HG03342 (cell line): ENCODE results near the gene CDC16.
"Not testable (repeated sequence)": the region's sequence is repeated elsewhere in the genome, so short reads cannot be mapped to it uniquely, and the experiment has no call there.

Experiments
- ATAC-seq: cut with Tn5 transposase; IDR thresholded peaks from one replicate; pipeline ENCODE4 v1.9.1; 2021; ENCODE audit warnings: mild to moderate bottlenecking, moderate library complexity; ENCODE audit not compliant: unreplicated experiment

CDC16 gene, protein sequence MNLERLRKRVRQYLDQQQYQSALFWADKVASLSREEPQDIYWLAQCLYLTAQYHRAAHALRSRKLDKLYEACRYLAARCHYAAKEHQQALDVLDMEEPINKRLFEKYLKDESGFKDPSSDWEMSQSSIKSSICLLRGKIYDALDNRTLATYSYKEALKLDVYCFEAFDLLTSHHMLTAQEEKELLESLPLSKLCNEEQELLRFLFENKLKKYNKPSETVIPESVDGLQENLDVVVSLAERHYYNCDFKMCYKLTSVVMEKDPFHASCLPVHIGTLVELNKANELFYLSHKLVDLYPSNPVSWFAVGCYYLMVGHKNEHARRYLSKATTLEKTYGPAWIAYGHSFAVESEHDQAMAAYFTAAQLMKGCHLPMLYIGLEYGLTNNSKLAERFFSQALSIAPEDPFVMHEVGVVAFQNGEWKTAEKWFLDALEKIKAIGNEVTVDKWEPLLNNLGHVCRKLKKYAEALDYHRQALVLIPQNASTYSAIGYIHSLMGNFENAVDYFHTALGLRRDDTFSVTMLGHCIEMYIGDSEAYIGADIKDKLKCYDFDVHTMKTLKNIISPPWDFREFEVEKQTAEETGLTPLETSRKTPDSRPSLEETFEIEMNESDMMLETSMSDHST

GRCh38 chr13:114234645-114235421 lies at the start of gene CDC16:
CDC16 (plus strand) TSS chr13:114234897; CDS start chr13:114235085, 188 bp downstream.
- peak; percentile 92 for ATAC-seq

GRCh38 chr13:114185182-114185971 lies 49.3 kb upstream of the CDC16 start:
- no peak for ATAC-seq

GRCh38 chr13:114194853-114195252 lies 39.8 kb upstream of the CDC16 start:
- no peak for ATAC-seq

- ATAC-seq = no peak
Observed at GRCh38 chr13:114196629-114197028, 38.1 kb upstream of the CDC16 start.

DNA sequence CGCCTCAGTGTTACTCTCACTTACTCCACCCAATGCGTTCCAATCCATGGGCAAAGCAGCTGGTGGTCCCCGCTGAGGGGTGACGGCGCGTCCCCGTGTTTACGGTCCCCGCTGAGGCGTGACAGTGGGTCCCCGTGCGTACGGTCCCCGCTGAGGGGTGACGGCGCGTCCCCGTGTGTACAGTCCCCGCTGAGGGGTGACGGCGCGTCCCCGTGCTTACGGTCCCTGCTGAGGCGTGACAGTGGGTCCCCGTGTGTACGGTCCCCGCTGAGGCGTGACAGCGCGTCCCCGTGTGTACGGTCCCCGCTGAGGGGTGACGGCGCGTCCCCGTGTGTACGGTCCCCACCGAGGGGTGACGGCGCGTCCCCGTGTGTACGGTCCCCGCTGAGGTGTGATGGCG lies 36.1 kb upstream of the CDC16 start:
- no peak for ATAC-seq

GRCh38 chr13:114199526-114199925 lies 35.2 kb upstream of the CDC16 start:
- not testable (repeated sequence) for ATAC-seq

- no peak for ATAC-seq
Observed at GRCh38 chr13:114199954-114200353, 34.7 kb upstream of the CDC16 start.

DNA sequence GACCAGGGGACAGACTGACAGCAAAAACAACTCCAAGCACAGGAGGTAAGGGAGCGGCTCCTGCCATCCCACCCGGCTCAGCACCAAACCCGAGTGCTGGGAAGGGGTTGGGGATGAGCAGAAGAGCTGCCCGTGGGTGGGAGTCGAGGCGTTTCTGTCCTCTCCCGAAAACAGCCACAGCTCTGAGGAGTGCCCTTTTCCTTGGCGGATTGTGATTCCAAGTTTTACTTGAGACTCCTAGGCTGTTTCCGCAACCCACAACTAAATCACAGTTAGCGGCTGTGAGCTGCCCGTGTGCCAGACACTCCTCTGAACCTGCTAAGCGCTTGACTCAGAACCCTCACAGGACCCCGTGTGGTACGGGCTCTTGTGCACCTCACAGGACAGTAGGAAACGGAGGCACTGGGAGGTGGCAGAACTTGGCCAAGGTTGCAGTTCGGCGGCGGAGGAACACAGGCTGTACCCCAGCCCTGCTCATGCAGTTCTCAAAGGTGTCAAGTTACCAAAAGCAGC lies 34.2 kb upstream of the CDC16 start:
- no peak for ATAC-seq

DNA sequence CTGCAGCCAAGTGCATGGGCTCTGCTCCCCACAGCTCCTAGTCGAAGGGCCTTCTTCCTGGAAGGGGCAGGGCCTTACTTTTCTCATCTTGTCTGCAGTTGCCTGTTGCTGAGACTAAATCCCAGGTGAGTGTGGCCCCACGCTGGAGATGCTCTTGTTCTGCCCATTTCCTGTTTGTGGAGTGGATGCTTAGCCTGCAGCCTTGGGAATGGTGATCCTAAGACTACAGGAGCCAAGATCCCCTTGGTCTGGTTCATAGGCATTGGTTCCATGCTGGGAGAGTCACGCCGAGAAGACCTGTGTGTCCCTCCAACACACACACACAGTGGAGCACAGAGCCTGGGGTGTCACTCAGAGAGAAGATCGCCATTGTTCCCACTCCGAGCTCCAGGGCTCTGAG lies 32.1 kb upstream of the CDC16 start:
- no peak for ATAC-seq

DNA sequence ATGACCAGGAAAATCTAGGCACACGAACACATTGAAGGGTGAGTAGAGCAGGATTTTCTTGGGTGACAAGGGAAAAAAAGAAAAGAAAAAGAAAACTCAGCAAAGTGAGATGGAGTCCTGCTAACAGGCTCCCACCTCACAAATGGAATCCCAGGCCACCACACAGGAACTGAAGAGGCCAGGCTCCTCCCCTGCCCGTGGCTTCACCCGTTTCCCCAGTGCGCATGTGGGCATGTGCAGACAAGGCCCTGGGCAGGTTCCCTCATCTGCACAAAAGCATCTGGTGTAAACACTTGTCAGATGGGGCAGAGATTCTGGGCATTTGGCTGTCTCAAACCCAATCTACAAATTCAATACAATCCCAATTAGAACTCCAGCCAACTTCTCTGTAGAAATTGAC lies 31.2 kb upstream of the CDC16 start:
- ATAC-seq = no peak

GRCh38 chr13:114204894-114205293 lies 29.8 kb upstream of the CDC16 start:
- no peak for ATAC-seq

GRCh38 chr13:114208134-114208533 lies 26.6 kb upstream of the CDC16 start:
- ATAC-seq = no peak

DNA sequence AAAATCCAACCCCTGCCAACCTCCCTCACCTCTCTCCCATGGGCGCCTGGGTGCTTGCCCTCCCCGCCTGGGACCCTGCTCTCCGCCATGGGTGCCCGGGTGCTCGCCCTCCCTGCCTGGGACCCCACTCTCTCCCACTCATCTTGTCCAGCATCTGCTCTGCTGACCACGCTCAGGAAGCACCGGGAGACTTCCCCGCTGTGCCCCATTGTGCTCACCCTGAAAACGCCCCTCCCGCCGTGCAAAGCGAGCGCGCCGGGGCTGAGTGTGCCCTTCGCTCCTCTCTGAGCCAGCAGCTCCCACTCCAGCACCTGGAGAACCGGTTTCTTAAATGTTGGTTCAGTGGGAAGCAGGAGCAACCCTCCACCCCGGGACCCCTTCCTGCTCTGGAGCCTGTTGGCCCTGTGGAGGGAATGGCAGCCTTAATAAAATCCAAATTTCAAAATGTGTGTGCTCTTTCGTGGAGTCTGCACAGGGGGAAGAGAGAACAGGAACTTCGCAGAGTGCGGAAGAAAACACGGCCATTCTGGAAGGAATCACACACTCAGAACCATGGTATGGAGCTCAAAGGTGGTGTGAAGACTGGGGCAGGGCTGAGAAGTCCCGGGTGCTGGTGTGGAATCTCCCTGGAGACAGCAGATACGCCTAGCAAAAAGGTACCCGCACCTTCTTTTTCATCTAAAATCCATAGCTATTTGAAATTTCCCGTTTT lies 23.1 kb upstream of the CDC16 start:
- ATAC-seq = no peak

DNA sequence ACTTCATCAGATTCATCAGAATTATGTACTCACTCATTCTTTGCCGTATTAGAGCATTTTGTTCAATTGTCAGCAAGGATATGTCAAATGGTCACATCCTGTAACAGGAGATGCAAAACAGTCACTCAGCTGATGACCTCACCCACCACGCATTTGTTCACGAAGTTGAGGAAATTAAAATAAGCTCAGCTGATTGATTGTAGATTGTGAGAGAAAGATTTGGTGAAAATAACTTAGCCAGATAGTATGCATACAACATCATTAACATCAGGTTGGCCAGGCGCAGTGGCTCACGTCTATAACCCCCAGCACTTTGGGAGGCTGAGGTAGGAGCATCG lies 22.6 kb upstream of the CDC16 start:
- ATAC-seq = no peak

DNA sequence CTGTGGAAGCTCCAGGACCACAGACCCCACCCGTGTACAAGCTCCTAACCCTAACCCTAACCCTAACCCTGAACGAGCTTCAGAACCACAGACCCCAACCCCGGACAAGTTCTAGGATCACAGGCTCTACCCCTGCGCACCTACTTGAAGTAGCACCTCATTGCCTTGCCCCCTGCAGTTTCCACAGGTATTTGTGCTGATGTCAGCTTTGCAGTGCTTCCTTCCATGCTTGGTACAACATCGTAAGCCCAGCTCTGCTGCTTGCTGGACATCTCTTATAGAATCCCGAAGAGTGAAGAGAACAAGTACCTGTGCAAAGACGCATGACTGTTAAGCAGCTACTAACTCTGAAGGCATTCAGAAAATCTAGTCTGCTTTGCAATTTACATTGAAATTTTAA lies 20.7 kb upstream of the CDC16 start:
- no peak for ATAC-seq

DNA sequence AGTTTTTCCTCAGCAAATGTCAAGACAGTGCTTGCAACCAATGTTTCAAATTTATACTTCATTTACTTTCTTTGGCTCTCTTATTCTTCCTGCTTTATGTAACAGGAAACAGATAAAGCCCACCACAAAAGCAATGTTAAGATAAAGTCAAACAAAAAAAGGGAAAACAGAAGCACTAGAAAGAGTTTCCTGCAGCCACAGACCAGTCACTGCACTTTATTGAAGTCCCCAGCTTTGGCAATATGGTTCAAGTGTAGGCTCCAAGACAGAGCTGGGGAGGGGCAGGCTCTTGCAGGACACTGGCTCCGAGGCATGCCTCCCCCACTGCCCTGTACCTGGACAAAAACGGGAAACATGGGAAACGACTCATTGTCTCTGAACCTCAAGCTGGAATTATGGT lies 15.3 kb upstream of the CDC16 start:
- ATAC-seq = no peak

DNA sequence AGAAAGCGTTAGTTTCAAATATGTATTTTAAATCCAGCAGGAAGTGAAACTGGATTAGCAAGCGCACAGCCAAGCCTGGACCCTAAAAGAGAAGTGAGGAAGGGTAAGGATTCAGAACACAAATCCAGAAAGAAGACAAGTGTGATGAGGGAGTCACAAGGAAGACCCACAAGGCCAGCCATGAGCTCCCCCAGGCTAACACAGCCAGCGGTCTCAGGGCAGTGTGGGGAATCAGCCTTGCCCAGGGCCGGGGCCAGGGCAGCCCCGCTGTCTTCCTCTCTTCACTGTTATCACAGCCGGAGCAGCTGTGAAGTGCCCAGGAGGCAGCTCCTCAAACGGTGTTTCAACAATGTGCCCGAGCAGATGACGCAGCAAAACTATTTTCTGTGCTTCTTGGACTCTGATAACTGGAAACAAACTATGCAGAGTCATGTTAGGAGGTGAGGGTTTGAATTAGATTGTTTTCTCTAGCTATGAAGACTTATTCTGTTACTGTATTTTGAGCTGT lies 12.2 kb upstream of the CDC16 start:
- no peak for ATAC-seq

DNA sequence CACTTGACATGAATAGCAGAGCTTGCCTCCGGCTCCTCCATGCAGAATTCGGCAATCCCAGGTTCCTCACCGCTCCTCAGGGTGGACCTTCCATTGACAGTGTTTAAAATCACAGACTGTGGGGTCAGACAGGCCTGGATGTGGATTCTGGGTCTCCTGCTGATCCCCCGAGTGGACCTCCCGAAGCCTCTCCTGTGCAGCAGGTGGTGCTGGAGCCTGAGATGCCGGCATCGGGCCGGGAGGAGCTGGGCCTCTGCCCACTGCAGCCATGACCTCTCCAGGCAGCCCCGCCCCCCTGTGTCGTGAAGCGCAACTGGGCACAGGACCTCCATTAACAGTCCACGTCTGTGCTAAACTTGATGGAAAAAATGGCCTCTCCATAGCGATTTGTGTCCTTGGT lies 10.5 kb upstream of the CDC16 start:
- no peak for ATAC-seq

- ATAC-seq = no peak
Observed at GRCh38 chr13:114225610-114226009, 9.1 kb upstream of the CDC16 start.

DNA sequence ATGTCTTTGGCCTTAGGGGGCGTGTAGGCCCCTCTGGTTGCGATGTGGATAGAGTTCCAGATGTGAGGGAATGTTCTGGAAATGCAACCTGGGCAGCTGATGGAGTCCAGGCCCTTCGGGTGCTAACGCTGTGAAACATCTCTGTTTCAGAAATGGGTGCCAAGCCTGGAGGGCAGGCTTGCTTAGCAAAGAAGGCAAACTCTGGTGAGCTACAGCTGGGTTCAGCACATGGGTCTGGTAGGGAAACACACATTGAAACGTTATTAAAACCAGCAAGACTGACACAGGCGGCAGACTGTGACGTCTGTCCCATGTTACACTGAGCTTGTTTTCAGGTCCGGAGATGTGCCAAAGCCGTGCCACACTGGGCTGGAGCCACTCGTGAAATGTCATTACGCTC lies 8.6 kb upstream of the CDC16 start:
- ATAC-seq = no peak
